GM21381 (cell line): Measurements from ENCODE around the gene PRRT1B.

Source experiments
- ATAC-seq: cut with Tn5 transposase; IDR thresholded peaks from one replicate; pipeline ENCODE4 v1.9.1; 2021; ENCODE audit warnings: mild to moderate bottlenecking, moderate library complexity; ENCODE audit not compliant: unreplicated experiment

PRRT1B gene

GRCh38 chr9:131594906-131595665, 49.8 kb downstream of the PRRT1B start:
- no peak for ATAC-seq

GRCh38 chr9:131595696-131596429, 50.5 kb downstream of the PRRT1B start:
- no peak for ATAC-seq

- ATAC-seq, result no peak
Measured at GRCh38 chr9:131596430-131596743, 51.1 kb downstream of the PRRT1B start.

- ATAC-seq, result no peak
Measured at GRCh38 chr9:131597246-131597645, 51.9 kb downstream of the PRRT1B start.

- ATAC-seq, result no peak
Measured at GRCh38 chr9:131598121-131598520, 52.8 kb downstream of the PRRT1B start.

- ATAC-seq, result no peak
Measured at GRCh38 chr9:131601683-131602181, 56.4 kb downstream of the PRRT1B start.

GRCh38 chr9:131603199-131603598, 57.9 kb downstream of the PRRT1B start:
- ATAC-seq, result no peak

- no peak for ATAC-seq
Measured at GRCh38 chr9:131603711-131604439, 58.6 kb downstream of the PRRT1B start.

GRCh38 chr9:131605770-131606590, 60.7 kb downstream of the PRRT1B start:
- no peak for ATAC-seq

GRCh38 chr9:131606896-131607567, 61.7 kb downstream of the PRRT1B start:
- ATAC-seq, result no peak

GRCh38 chr9:131607591-131607990, 62.3 kb downstream of the PRRT1B start:
- no peak for ATAC-seq

GRCh38 chr9:131608493-131609037, 63.2 kb downstream of the PRRT1B start:
- no peak for ATAC-seq
